GM21360 (cell line): ENCODE measurements around the gene LBP.
"Not testable (repeated sequence)": the region's sequence is repeated elsewhere in the genome, so short reads cannot be mapped to it uniquely, and the experiment has no call there.

Source experiments
- ATAC-seq: cut with Tn5 transposase; IDR thresholded peaks from one replicate; pipeline ENCODE4 v1.9.1; 2021; ENCODE audit warnings: mild to moderate bottlenecking, moderate library complexity; ENCODE audit not compliant: unreplicated experiment

Gene LBP

GRCh38 chr20:38345643-38346042, 639 bp upstream of the LBP start:
- ATAC-seq = no peak

GRCh38 chr20:38346741-38347140, 459 bp downstream of the LBP start:
- no peak for ATAC-seq

GRCh38 chr20:38349856-38350255, 3.6 kb downstream of the LBP start:
- no peak for ATAC-seq

- no peak for ATAC-seq
Measured at GRCh38 chr20:38350879-38351775, 4.8 kb downstream of the LBP start.

- ATAC-seq = no peak
Measured at GRCh38 chr20:38353316-38353715, 7.0 kb downstream of the LBP start.

DNA sequence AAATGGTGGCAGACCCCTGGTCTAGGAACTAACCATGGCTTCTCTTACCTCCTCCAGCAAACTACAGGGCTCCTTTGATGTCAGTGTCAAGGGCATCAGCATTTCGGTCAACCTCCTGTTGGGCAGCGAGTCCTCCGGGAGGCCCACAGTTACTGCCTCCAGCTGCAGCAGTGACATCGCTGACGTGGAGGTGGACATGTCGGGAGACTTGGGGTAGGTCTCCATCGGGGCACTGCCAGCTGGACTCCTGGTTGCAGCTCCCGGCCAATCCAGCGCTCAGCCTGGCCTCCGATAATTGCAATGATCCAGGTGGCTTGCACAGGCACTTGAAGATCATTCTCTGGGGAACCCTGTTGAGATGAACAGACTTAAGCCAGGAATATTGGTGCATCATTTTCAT, 7.9 kb downstream of the LBP start:
- no peak for ATAC-seq

- ATAC-seq = no peak
Measured at GRCh38 chr20:38355161-38356012, 9.1 kb downstream of the LBP start.

- no peak for ATAC-seq
Measured at GRCh38 chr20:38357653-38358207, 11.4 kb downstream of the LBP start.

- no peak for ATAC-seq
Measured at GRCh38 chr20:38358556-38358955, 12.3 kb downstream of the LBP start.

GRCh38 chr20:38363004-38363747, 16.9 kb downstream of the LBP start:
- no peak for ATAC-seq

DNA sequence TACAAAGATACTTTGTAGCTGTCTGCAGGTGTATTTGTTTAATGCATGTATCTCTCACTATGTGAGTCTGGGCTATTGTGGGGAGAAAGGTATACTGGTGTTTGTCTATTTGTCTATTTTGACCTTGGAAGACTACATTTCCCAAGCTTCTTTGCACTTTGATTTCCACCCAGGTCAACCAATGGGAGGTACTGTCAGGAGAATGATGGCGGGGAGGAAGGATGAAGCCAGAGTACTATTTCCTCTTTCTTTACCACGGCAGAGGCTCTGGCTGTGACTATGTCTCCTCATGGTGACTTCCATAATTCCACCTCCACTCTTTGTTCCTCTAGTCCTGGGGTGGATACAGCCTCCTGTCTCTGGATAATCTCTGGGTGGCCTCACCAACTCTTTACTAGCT, 23.1 kb downstream of the LBP start:
- no peak for ATAC-seq

DNA sequence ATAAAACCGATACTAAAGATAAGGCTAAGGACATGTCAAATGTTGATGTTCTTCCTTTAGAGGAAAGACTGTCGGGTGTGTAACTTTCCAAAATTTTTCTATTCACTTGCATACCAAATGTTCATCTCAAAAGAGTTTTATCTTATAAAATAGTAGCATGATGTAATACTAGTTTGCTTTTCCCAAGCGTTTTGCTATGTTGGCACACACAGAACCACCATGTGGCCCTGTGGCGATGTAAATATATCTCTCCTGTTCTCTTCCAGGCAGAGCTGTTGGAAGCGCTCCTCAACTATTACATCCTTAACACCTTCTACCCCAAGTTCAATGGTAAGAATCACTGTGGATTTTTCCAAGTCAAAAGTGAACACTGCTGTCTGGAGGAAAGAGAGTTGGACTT, 26.5 kb downstream of the LBP start:
- ATAC-seq = no peak

- ATAC-seq = no peak
Measured at GRCh38 chr20:38373231-38373867, 27.1 kb downstream of the LBP start.

- ATAC-seq = no peak
Measured at GRCh38 chr20:38373898-38374297, 27.6 kb downstream of the LBP start.

DNA sequence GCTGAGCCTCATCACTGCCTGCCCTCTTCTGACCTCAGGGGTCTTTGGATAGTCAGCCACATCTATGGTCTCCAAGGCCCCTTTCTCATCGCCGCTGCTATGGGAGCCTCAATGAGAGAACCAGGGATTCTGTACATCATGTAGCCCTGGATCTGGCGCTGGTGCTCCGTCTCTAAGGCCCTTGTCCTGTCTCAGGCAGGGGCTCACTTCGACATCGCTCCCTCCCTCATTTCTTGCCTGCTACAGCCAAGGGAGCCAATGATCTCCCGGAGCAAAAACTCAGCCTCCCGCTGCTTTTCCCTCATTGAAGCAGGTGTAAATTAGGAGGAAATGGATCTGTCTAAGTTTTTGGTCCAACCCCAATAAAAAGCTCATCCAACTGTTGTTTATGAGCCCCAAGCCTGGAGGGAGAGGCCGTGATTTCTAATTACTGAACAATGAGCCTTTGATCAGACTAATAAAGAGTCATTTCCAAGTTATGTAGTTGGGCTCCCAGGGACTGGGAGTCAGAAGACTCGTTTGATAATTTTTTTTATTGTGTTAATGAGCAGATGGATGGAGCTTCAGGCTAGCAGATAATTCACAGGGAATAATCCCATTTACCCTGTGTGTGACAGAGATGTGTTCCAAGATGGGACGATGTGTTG, 30.9 kb downstream of the LBP start:
- no peak for ATAC-seq

- not testable (repeated sequence) for ATAC-seq
Measured at GRCh38 chr20:38377838-38378237, 31.6 kb downstream of the LBP start.

DNA sequence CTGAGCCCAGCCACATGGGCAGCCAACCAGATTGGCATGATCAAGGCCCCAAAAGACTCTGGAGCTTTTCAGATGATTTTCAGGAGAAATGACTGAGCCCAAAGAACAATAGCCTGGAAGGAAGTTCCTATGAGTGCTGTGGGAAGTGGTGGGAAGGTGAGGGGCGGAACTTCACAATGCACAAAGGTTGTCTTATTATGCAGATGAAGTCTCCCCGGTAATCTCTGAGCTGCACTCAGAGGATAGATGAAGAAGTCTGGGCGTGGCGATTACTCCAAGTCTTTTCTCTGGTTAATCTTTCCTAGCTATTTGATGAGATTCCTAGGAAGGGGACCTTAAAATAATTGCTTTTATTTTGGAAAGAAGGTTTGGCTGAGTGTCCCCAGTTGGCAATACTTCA, 36.9 kb downstream of the LBP start:
- ATAC-seq = no peak

DNA sequence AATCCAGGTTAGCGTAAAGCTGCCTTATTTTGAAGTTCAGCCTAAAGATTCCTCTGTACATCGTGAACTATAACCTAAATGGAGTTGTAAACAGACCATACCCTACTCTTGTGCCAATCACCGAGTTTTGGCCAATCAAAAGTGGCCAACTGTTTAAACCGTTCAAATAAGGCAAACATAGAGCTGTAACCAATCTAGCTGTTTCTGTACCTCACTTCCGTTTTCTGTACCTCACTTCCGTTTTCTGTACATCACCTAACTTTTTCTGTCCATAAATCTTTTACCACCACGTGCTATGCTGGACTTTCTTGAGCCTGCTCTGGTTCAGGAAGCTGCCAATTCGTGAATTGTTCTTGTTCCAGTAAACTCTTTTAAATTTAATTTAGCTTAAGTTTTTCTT, 39.7 kb downstream of the LBP start:
- no peak for ATAC-seq

- ATAC-seq = no peak
Measured at GRCh38 chr20:38386851-38387250, 40.6 kb downstream of the LBP start.

- ATAC-seq = no peak
Measured at GRCh38 chr20:38387953-38388352, 41.7 kb downstream of the LBP start.
